Large intestine (tissue), 3 donors: ENCODE results near the gene MAPK8. TPM values are rescaled to one million over a fixed set of nuclear protein-coding genes. Genes with fewer than 3 reads are reported as not detected.

Experiments
- DNase-seq, 2 donors: peaks; one replicate each; pipeline versions ENCODE4 v3.0.0 to v3.0.0-alpha.2; 2013
- H3K27ac ChIP-seq: one replicate; pipeline ENCODE4 v1.5.1; 2013; ENCODE audit warnings: low read length
- H3K27me3 ChIP-seq: 2 replicates; pipeline ENCODE4 v1.6.1; 2013; ENCODE audit warnings: low read length; ENCODE audit not compliant: control insufficient read depth, insufficient read depth
- H3K36me3 ChIP-seq: 2 replicates; pipeline ENCODE4 v1.6.1; 2013; ENCODE audit warnings: low read length; ENCODE audit not compliant: control insufficient read depth, insufficient read depth
- H3K4me1 ChIP-seq: one replicate; pipeline ENCODE4 v1.6.1; 2013; ENCODE audit warnings: low read length; ENCODE audit not compliant: control insufficient read depth, insufficient read depth
- H3K4me3 ChIP-seq: one replicate; pipeline ENCODE4 v1.5.1; 2013; ENCODE audit warnings: low read length
- H3K9me3 ChIP-seq: one replicate; pipeline ENCODE4 v1.6.1; 2013; ENCODE audit warnings: mild to moderate bottlenecking, low read depth, low read length, moderate library complexity; ENCODE audit not compliant: control insufficient read depth
- WGBS: methylation state at CpG from one replicate; pipeline ENCODE4 v1.1.5; 2013; ENCODE audit warnings: low lambda C conversion rate; ENCODE audit not compliant: insufficient coverage; 5-methylcytosine and 5-hydroxymethylcytosine counted together
- polyA plus RNA-seq: library from polyadenylated mRNA; unstranded; fragments of 120-200 nt; gene quantifications from one replicate; pipeline ENCODE4 v1.2.1, GENCODE V29; 2013

Gene MAPK8
- polyA plus RNA-seq, 1 donor, result 40.6 TPM

GRCh38 chr10:48306870-48307710 lies 613 bp downstream of the MAPK8 start:
- peaks cover 9% of the 10 kb centered on the region for H3K4me1 ChIP-seq
- no peaks in the 10 kb centered on the region for H3K9me3 ChIP-seq
- H3K36me3 ChIP-seq, result no peaks in the 10 kb centered on the region
- DNase-seq, result peak in 1 of 2 donors; percentile 35
- H3K27me3 ChIP-seq, result peaks cover 2% of the 10 kb centered on the region
- WGBS, result 0% methylated on average over 3 of the region's 70 CpGs
- peak overlapping the region; percentile 58 for H3K27ac ChIP-seq
- H3K4me3 ChIP-seq, result peak overlapping the region; percentile 62

DNA sequence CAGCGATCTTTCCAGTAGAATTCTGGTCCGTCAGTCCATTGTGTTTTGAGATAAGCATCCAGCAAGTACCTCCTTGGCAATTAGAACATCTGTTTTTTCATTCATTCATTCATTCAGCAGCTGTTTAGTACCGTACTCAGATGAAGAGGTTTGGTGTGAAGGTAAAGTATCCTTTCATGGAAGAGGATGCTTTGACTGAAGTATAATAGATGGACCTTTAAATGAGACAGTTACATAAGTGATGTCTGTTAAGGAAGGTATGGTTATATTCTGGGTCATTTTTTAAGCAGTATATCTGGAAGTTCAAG lies 1.2 kb downstream of the MAPK8 start:
- no peak for DNase-seq
- H3K4me3 ChIP-seq, result peak overlapping the region; percentile 62
- H3K27ac ChIP-seq, result no peak overlapping the region
- H3K9me3 ChIP-seq, result no peaks in the 10 kb centered on the region
- H3K27me3 ChIP-seq, result peaks cover 2% of the 10 kb centered on the region
- no peaks in the 10 kb centered on the region for H3K36me3 ChIP-seq
- 40% methylated on average over 1 of the region's 3 CpGs for WGBS
- peaks cover 9% of the 10 kb centered on the region for H3K4me1 ChIP-seq

- 100% methylated on average over 1 of the region's 2 CpGs for WGBS
- no peaks in the 10 kb centered on the region for H3K36me3 ChIP-seq
- peak; percentile 33 to 67 for DNase-seq
- H3K4me1 ChIP-seq, result peaks cover 9% of the 10 kb centered on the region
- H3K9me3 ChIP-seq, result no peaks in the 10 kb centered on the region
- peak overlapping the region; percentile 55 for H3K27ac ChIP-seq
- no peaks in the 10 kb centered on the region for H3K27me3 ChIP-seq
- H3K4me3 ChIP-seq, result no peak overlapping the region
These were observed 3.3 kb downstream of the MAPK8 start for GRCh38 chr10:48309711-48310226.

DNA sequence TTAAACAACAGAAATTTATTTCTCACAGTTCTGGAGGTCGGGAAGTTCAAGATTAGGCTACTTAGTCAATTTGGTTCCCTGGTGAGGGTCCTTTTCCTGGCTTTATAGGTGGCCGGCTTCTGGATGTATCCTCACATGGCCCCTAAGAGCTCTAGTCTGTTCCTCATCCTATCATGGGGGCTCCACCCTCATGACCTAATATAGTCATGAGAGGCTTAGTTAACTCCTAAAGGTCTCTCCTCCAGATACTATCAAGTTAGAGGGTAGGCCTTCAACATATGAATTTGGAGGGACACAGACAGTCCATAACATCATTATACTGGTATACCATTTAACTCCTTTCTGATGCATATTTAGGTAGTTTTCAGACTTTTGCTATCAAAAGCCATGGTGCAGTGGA lies 7.6 kb downstream of the MAPK8 start:
- Histone ChIP-seq H3K4me1 (peaks cover 6% of the 10 kb centered on the region), H3K9me3 (no peaks in the 10 kb centered on the region), H3K4me3 (no peak overlapping the region), H3K27me3 (no peaks in the 10 kb centered on the region), H3K27ac (no peak overlapping the region), H3K36me3 (no peaks in the 10 kb centered on the region)
- DNase-seq, result no peak
- no CpG with 5 or more reads among the region's 2 CpGs for WGBS

DNA sequence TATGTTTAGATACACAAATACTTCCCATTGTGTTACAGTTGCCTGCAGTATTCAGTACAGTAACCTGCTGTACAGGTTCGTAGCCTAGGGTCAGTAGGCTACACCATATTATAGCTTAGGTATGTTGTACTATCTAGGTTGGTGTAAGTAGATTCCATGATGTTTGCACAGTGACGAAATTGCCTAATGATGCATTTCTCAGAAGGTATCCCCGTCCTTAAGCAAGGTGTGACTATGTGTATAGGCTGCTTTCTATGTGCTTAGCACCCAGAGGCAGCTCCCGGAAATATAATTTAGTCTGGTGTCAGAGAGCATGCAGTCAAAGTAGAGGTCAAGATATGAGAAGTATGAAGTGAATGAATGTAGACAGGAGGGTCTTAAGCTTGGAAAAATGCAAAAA lies 9.8 kb downstream of the MAPK8 start:
- Histone ChIP-seq H3K4me1 (no peaks in the 10 kb centered on the region), H3K36me3 (no peaks in the 10 kb centered on the region), H3K4me3 (no peak overlapping the region), H3K9me3 (no peaks in the 10 kb centered on the region), H3K27me3 (no peaks in the 10 kb centered on the region), H3K27ac (no peak overlapping the region)
- WGBS, result 82% methylated on average over 1 of the region's 4 CpGs
- no peak for DNase-seq

- Histone ChIP-seq H3K9me3 (no peaks in the 10 kb centered on the region), H3K36me3 (no peaks in the 10 kb centered on the region), H3K27me3 (no peaks in the 10 kb centered on the region), H3K4me1 (no peaks in the 10 kb centered on the region), H3K4me3 (no peak overlapping the region), H3K27ac (no peak overlapping the region)
- no CpG with 5 or more reads among the region's 8 CpGs for WGBS
- DNase-seq, result no peak
These were observed 11.0 kb downstream of the MAPK8 start for GRCh38 chr10:48317321-48317990.

DNA sequence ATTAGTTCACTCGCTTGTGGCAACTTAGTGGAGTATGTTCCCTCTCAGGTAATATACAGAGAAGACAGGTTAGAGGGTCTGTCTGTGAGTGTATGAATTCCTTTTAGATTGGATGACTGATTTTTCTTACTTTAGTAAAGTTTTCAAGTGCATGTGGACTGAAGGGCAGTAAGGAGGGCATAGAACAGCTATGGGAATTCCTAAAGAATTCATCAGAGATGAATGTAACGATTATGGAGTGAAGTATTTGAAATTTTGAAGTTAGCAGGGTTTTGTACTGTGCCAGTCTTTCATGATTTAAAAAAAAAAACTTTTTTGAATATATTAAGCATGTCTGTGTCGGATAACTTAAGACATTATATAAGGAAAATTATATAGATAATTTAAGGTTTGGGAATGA lies 15.5 kb downstream of the MAPK8 start:
- Histone ChIP-seq H3K4me3 (no peak overlapping the region), H3K27me3 (no peaks in the 10 kb centered on the region), H3K27ac (no peak overlapping the region), H3K36me3 (no peaks in the 10 kb centered on the region), H3K9me3 (no peaks in the 10 kb centered on the region), H3K4me1 (no peaks in the 10 kb centered on the region)
- no peak for DNase-seq
- 100% methylated on average over 2 of the region's 3 CpGs for WGBS

DNA sequence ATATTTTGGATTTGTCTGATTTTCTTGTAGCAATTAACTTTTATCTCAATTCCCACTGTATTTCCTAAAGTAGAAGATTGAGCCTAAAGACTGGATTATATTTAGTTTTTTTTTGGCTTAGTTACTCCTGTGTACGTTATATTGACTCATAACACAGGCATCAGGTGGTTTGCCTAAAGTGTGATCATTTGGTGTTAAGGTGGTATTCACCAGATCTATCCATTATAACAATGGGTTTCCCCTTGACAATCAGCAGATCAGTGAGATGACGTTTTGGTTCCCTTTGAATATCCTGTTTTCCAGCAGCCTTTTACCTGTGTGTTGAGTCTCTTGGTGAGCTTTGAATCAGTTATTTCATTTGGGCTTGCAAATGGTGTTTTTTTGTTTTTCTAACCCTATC lies 18.1 kb downstream of the MAPK8 start:
- no peaks in the 10 kb centered on the region for H3K9me3 ChIP-seq
- no peaks in the 10 kb centered on the region for H3K4me1 ChIP-seq
- WGBS, result 90% methylated on average over 2 of the region's 2 CpGs
- H3K27me3 ChIP-seq, result no peaks in the 10 kb centered on the region
- DNase-seq, result no peak
- no peak overlapping the region for H3K27ac ChIP-seq
- no peaks in the 10 kb centered on the region for H3K36me3 ChIP-seq
- no peak overlapping the region for H3K4me3 ChIP-seq

DNA sequence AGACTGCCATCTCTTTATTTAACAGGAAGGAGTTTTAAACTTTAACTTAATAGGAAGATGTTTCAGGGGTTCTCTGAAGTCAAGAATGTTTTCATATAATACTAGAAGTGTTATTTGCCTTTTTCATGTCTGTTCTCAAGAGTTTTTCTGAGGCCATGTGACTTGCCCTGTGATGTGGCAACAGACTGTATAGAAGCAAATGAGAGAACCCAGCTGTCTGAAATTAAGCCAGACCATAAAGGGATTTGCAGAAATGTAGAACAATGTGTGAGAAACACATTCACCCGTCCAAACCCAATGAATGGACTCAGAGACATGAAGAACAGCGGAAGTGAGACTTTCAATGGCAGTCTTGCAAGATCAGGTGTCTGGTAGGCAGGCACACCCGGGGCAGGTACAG lies 23.8 kb downstream of the MAPK8 start:
- H3K4me1 ChIP-seq, result no peaks in the 10 kb centered on the region
- no peak for DNase-seq

GRCh38 chr10:48331436-48331835 lies 25.0 kb downstream of the MAPK8 start:
- peaks cover 6% of the 10 kb centered on the region for H3K9me3 ChIP-seq
- whole genome bisulfite sequencing, result no CpG with 5 or more reads among the region's 1 CpG
- H3K36me3 ChIP-seq, result peaks cover 7% of the 10 kb centered on the region
- H3K27me3 ChIP-seq, result no peaks in the 10 kb centered on the region
- H3K27ac ChIP-seq, result no peak overlapping the region
- no peaks in the 10 kb centered on the region for H3K4me1 ChIP-seq
- H3K4me3 ChIP-seq, result no peak overlapping the region
- DNase-seq, result no peak

More for the DNA sequence above, 23.8 kb downstream of the MAPK8 start:
- no peaks in the 10 kb centered on the region for H3K27me3 ChIP-seq
- H3K27ac ChIP-seq, result no peak overlapping the region
- WGBS, result no CpG with 5 or more reads among the region's 3 CpGs
- H3K4me3 ChIP-seq, result no peak overlapping the region
- peaks cover 7% of the 10 kb centered on the region for H3K36me3 ChIP-seq
- H3K9me3 ChIP-seq, result peaks cover 6% of the 10 kb centered on the region
